ENCODE measurements around the gene RAB17. TPM values are rescaled to one million over a fixed set of nuclear protein-coding genes. Genes with fewer than 3 reads are reported as not detected.
A peak's percentile ranks its signal among the peaks of the same experiment; 100 is the strongest.
"Not testable (repeated sequence)": the region's sequence is repeated elsewhere in the genome, so short reads cannot be mapped to it uniquely, and the experiment has no call there.

Gene RAB17
- total RNA-seq, 1 experiment from 2014 or later = not detected

DNA sequence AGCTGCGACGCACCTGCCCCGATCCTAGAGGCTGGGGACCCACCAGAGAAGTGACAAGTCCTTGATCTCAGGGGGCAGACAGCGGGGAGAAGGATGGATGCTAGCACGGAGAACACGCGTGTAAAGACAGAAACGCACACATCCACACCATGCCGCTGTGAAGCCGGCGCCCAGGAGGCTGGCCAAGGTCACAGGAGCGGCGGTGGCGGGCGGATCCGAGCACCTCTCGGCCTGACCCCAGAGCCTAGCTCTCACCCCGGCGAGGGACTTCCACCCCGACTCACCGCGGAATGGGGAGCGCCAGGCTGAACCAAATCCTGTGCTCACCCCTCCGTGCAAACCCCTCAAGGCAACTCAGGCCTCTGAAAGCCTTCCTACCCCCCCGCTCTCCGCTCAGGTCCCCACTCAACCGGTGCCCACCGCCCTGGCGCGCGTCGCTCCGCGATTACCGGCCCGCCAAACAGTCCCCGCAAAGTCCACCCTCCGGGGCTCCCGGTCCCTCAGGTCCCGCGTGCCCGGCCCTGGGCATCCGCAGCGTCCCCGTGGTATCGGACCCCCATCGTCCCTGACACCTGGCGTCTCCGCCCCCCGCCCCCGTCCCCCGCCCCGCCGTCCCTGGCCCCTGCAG, 36.4 kb upstream of the RAB17 start:
- in situ Hi-C loops (cut with HindIII; ENCODE audit: low pct_unique_long_range_greater_than_20kb, low sequenced_read_pairs) = no loop called here

DNA sequence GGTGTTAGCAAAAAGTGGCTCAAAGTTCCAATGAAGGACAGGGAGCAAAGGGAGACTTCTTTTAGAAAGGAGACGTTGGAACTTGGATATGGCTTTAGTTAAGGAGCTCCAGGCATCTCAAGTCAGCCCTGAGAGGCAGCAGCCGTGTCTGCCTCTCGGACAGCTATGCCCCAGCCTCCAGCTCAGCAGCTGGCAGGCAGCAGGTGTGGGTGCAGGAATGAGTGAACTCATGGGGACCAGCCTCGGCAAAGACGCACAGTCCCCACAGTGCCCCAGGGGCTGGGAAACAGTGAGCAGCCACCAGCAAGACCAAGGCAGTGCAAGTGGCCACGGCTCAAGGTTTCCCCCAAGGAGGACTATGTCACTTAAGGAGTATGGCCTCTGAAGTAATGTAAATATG, 35.2 kb upstream of the RAB17 start:
- DNase-seq (ENCODE audit: low read depth) = no peak
- in situ Hi-C loops (cut with HindIII; ENCODE audit: low pct_unique_long_range_greater_than_20kb, low sequenced_read_pairs) = no loop called here

More for the DNA sequence above, 36.4 kb upstream of the RAB17 start:
- DNase-seq (ENCODE audit: low read depth) = no peak

- in situ Hi-C loops (cut with HindIII; ENCODE audit: low pct_unique_long_range_greater_than_20kb, low sequenced_read_pairs) = no loop called here
- no peak for DNase-seq (ENCODE audit: low read depth)
Observed at GRCh38 chr2:237625216-237625705, 34.7 kb upstream of the RAB17 start.

GRCh38 chr2:237624565-237624964, 34.0 kb upstream of the RAB17 start:
- DNase-seq (ENCODE audit: low read depth) = no peak
- in situ Hi-C loops (cut with HindIII; ENCODE audit: low pct_unique_long_range_greater_than_20kb, low sequenced_read_pairs) = no loop called here

- in situ Hi-C loops (cut with HindIII; ENCODE audit: low pct_unique_long_range_greater_than_20kb, low sequenced_read_pairs) = no loop called here
- DNase-seq (ENCODE audit: low read depth) = no peak
Observed at GRCh38 chr2:237623428-237624403, 33.2 kb upstream of the RAB17 start.

- in situ Hi-C loops (cut with HindIII; ENCODE audit: low pct_unique_long_range_greater_than_20kb, low sequenced_read_pairs) = no loop called here
- DNase-seq (ENCODE audit: low read depth) = no peak
Observed at GRCh38 chr2:237618449-237618848, 27.9 kb upstream of the RAB17 start.

GRCh38 chr2:237617587-237617982, 27.1 kb upstream of the RAB17 start:
- in situ Hi-C loops (cut with HindIII; ENCODE audit: low pct_unique_long_range_greater_than_20kb, low sequenced_read_pairs) = no loop called here
- no peak for DNase-seq (ENCODE audit: low read depth)

DNA sequence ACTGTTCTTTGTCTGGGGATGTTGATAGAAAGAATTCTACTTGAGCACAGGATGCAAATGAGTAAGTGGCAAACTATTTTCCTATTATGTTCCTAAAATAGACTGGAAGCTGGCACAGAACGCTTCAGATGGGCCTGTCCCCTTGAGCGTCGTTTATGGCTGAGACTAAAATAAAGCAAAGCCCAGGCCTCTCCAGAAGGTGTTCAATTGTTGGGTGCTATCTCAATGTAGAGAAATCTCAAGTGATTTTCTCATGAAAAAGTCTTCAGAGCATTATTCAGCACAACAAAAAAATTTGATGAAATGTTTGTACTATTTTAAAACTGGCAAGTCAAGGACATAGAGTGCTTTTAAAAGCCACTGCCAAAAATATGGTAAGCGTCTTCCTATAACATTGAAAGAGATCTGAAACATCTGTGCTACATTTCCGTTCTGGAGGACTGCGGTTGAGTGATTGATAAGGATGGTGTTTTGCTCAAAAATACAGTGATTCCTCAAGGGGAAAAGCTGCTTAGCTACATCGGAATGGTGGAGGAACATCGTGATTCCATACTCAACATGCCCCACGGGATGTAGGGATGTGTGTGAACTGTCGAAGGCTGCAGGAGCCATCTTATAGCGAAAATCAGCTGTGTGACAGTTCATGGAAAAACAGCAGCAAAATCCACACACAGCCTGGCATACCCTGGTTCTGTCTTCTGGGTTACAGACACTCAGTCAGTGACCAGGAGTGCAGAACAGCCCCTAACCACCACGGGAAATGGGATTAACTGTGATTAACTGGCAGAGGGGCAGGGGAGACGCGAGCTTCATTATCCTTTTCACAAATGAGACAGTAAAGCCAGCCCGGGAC, 26.4 kb upstream of the RAB17 start:
- in situ Hi-C loops (cut with HindIII; ENCODE audit: low pct_unique_long_range_greater_than_20kb, low sequenced_read_pairs) = no loop called here
- no peak for DNase-seq (ENCODE audit: low read depth)

- in situ Hi-C loops (cut with HindIII; ENCODE audit: low pct_unique_long_range_greater_than_20kb, low sequenced_read_pairs) = no loop called here
- no peak for DNase-seq (ENCODE audit: low read depth)
Observed at GRCh38 chr2:237616373-237616733, 25.8 kb upstream of the RAB17 start.

- no peak for DNase-seq (ENCODE audit: low read depth)
- in situ Hi-C loops (cut with HindIII; ENCODE audit: low pct_unique_long_range_greater_than_20kb, low sequenced_read_pairs) = no loop called here
Observed at GRCh38 chr2:237615631-237616249, 25.2 kb upstream of the RAB17 start.

- peak; percentile 55 for DNase-seq (ENCODE audit: low read depth)
- in situ Hi-C loops (cut with HindIII; ENCODE audit: low pct_unique_long_range_greater_than_20kb, low sequenced_read_pairs) = no loop called here
Observed at GRCh38 chr2:237614151-237614720, 23.7 kb upstream of the RAB17 start.

DNA sequence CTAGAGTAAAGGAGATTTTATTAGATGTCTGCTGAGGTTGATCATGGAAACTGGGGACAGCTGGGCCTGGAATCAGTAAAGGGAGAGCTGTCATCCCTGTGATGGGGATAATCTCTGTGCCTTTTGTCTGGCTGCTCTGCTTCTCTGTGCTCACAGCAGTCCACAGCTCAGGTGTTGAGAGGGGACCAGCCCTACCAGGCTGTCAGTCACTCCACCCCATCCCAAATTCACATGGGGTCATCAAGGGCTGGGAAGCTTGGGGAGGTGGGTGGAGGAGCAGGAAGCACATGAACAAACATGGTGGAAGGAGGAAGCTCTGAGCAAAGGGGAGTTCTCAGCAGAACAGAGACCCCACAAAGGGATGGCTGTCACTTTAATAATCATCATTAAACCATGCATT, 23.1 kb upstream of the RAB17 start:
- DNase-seq (ENCODE audit: low read depth) = no peak
- in situ Hi-C loops (cut with HindIII; ENCODE audit: low pct_unique_long_range_greater_than_20kb, low sequenced_read_pairs) = no loop called here

DNA sequence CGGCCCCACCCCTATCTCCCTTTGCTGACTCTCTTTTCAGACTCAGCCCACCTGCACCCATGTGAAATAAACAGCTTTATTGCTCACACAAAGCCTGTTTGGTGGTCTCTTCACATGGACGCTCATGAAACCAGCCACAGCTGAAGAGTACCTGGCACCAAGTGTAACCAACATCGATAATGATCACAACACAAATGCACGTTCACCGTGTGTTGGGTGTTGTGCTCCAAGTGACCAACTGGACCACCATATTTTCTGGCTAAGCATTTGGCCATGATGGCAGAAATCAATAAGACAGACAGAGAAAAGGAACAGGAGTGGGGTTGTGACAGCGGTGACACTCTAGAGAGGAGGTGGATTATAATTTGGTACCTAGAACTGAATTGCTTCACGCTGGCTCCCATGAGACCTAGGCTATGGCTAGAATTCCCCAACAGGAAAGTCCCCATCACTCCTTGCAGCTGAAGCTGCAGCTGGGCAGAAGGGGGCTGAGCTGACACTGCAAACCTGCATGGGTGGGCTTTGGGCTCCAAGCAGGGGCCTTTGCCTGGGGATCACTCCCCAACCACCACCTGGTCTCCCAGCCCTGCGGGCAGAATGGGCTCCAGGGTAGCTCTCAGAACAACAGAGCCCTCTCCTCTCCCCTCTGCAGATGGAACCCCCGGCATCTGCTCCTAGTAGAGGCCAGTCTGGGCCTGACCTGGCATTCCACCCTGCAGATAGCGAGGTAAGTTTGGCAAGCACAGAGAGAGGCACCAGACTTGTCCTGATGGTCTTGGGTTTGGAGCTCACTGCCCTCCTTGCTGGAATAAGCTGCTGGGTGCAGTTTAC, 22.2 kb upstream of the RAB17 start:
- in situ Hi-C loops (cut with HindIII; ENCODE audit: low pct_unique_long_range_greater_than_20kb, low sequenced_read_pairs) = no loop called here
- no peak for DNase-seq (ENCODE audit: low read depth)

DNA sequence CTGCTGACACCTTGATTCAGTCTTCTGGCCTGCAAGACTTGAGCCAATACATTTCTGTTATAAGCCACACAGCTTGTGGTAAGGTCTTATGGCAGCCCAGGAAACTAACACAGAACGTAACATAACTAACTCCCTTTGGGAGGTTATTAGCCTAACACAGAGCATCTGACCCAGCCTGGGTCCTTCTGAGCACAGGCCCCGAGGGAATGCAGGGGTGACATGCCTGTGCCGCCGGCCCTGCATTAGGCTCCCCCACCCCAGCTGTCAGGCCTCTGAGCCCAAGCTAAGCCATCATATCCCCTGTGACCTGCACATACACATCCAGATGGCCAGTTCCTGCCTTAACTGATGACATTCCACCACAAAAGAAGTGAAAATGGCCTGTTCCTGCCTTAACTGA, 16.0 kb upstream of the RAB17 start:
- DNase-seq (ENCODE audit: low read depth); in situ Hi-C loops (cut with HindIII; ENCODE audit: low pct_unique_long_range_greater_than_20kb, low sequenced_read_pairs): not testable (repeated sequence)

- DNase-seq (ENCODE audit: low read depth) = no peak
- in situ Hi-C loops (cut with HindIII; ENCODE audit: low pct_unique_long_range_greater_than_20kb, low sequenced_read_pairs) = no loop called here
Observed at GRCh38 chr2:237604960-237605359, 14.4 kb upstream of the RAB17 start.

- DNase-seq (ENCODE audit: low read depth) = no peak
- in situ Hi-C loops (cut with HindIII; ENCODE audit: low pct_unique_long_range_greater_than_20kb, low sequenced_read_pairs) = no loop called here
Observed at GRCh38 chr2:237604391-237604790, 13.9 kb upstream of the RAB17 start.

DNA sequence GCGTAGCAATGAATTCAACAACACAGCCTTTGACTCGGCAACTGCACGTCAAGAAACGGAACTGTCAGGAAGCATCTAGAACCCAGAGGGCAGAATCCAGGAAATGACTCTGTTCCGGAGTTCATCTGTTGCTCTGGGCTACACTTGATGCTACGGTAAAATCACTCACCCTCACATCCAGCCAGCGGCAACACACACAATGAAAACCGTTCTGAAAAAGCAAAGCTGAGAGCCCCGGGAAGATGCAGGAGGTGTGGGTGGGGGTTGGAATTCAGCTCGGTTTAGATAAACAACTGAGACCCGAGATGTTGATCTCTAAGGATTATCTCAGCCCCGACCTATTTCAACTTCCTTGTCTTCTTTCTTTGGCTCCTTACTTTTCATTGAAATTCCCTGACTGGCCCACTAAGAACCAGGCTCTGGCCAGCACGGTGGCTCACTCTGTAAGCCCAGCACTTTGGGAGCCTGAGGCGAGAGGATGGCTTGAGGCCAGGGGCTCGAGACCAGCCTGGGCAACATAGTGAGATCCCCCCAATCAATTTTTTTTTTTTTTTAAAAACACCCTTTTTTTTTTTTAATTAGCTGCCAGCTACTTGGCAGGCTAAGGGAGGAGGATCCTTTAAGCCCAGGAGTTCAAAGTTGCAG, 13.3 kb upstream of the RAB17 start:
- in situ Hi-C loops (cut with HindIII; ENCODE audit: low pct_unique_long_range_greater_than_20kb, low sequenced_read_pairs) = no loop called here
- no peak for DNase-seq (ENCODE audit: low read depth)
